Lower leg skin (tissue), 3 donors: ENCODE measurements around the gene LRSAM1.

Experiments used
- CTCF ChIP-seq, 3 donors: fragments of 450-650 bp; IDR thresholded peaks; one replicate each; pipeline ENCODE4 v1.5.1; 2016; ENCODE audit warnings: antibody characterized with exemption in 3 of 3, mild to moderate bottlenecking in 3 of 3, moderate library complexity in 2 of 3
- POLR2A ChIP-seq, 2 donors: fragments of 450-650 bp; IDR thresholded peaks; one replicate each; pipeline ENCODE4 v1.6.1; 2016 to 2017; ENCODE audit warnings: antibody characterized with exemption in 2 of 2, mild to moderate bottlenecking in 1 of 2, moderate library complexity in 1 of 2

- no peak for TF ChIP-seq CTCF (IDR thresholded peaks at IDR 0.05)
- no peak for TF ChIP-seq POLR2A (IDR thresholded peaks at IDR 0.05)
Measured at GRCh38 chr9:127500399-127500798, 49.1 kb downstream of the LRSAM1 start.
